Frontal cortex (tissue), 4 donors: Measurements from ENCODE around the gene GOSR1. TPM values are rescaled to one million over a fixed set of nuclear protein-coding genes. Genes with fewer than 3 reads are reported as not detected.
"Not testable (repeated sequence)": the region's sequence is repeated elsewhere in the genome, so short reads cannot be mapped to it uniquely, and the experiment has no call there.

Source experiments
- DNase-seq, 2 donors: peaks; one replicate each; pipeline ENCODE4 v3.0.0; 2012; ENCODE audit warnings: low spot score in 2 of 2
- FAIRE-seq: peaks from 2 replicates; lab custom pipeline; 2012; peaks lifted over from hg19 to GRCh38; lab: Jason Lieb, UNC
- total RNA-seq: library from RNA; depleted of rRNA; stranded (reverse); fragments of >200 nt; gene quantifications from one replicate; pipeline ENCODE4 v1.2.3, GENCODE V29; 2014
- donor health status: control.
- donor health status: control.
- donor health status: control.

GOSR1 gene
- total RNA-seq, 1 donor from 2014 or later: 28.5 TPM

DNA sequence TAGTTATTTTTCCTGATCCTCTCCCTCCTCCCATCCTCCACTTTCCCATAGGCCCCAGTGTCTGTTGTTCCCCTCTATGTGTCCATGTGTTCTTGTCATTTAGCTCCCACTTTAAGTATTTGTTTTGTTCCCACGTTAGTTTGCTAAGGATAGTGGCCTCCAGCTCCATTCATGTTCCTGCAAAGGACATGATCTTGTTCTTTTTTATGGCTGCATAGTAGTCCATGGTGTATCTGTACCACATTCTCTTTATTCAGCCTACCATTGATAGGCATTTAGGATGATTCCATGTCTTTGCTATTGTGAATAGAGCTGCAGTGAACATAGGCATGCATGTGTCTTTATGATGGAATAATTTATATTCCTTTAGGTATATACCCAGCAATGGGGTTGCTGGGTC is 60.5 kb downstream of the GOSR1 start:
- not testable (repeated sequence) for FAIRE-seq, DNase-seq

DNA sequence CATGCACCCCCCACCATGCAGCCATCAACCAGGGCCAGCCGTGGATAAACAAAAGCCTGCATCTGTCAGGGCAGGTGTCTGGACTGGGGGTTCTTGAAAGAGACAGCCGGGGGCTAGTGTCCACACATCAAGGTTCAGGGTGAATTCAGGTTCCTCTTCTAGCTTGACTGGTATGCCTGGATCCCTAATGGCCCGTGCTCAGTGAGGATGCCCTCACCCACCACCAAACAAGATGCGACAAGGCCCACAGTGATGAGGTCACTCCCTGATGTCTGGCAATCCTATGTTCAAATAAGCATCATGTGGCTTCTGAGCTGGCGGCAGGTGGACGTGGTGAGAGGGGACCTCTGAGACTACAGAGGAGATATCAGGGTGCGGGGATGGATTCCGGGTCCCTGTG is 64.6 kb downstream of the GOSR1 start:
- FAIRE-seq (no peak), DNase-seq (no peak)

DNA sequence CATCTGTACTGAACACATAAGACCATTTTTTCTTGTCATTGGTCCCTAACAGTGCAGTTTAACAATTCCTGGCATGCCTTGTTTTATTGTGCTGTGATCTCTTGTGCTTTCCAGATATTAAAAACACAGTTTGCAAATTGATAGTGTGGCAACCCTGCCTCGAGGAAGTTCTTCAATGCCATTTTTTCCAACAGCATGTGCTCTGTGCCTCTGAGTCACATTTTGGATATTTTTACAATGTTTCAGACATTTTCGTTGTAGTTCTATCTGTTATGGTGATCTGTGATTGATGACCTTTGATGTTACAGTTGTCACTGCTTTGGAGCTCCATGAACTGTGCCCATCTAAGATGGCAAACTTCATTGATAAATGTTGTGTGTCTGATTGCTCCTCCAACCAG is 66.2 kb downstream of the GOSR1 start:
- FAIRE-seq: no peak
- no peak for DNase-seq

- no peak for FAIRE-seq
- DNase-seq: no peak
Measured at GRCh38 chr17:30545024-30545423, 67.8 kb downstream of the GOSR1 start.

GRCh38 chr17:30547778-30548573 is 70.8 kb downstream of the GOSR1 start:
- FAIRE-seq (no peak), DNase-seq (no peak)

DNA sequence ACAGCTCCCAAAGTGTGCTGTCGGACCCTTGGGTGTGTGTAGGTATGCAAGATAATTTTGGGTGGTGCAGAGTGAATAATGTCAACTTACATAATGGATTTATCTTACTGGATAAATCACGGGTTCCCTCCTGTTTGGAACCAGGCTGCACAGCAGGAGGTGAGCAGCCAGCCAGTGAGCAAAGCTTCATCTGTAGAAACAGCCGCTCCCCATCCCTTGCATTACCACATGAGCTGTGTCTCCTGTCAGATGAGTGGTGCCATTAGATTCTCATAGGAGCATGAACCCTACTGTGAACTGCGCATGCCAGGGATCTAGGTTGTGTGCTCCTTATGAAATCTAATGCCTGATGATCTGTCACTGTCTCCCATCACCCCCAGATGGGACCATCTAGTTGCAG is 72.0 kb downstream of the GOSR1 start:
- not testable (repeated sequence) for DNase-seq, FAIRE-seq

GRCh38 chr17:30549864-30550511 is 72.8 kb downstream of the GOSR1 start:
- DNase-seq (no peak), FAIRE-seq (no peak)

GRCh38 chr17:30550512-30551273 is 73.5 kb downstream of the GOSR1 start:
- FAIRE-seq: no peak

GRCh38 chr17:30551274-30551995 is 74.2 kb downstream of the GOSR1 start:
- not testable (repeated sequence) for DNase-seq, FAIRE-seq

More at GRCh38 chr17:30550512-30551273, 73.5 kb downstream of the GOSR1 start:
- DNase-seq: no peak

- DNase-seq (no peak), FAIRE-seq (no peak)
Measured at GRCh38 chr17:30551996-30552339, 74.8 kb downstream of the GOSR1 start.

GRCh38 chr17:30552994-30553566 is 75.9 kb downstream of the GOSR1 start:
- no peak for FAIRE-seq
- no peak for DNase-seq

GRCh38 chr17:30553823-30554440 is 76.7 kb downstream of the GOSR1 start:
- DNase-seq: not testable (repeated sequence)

DNA sequence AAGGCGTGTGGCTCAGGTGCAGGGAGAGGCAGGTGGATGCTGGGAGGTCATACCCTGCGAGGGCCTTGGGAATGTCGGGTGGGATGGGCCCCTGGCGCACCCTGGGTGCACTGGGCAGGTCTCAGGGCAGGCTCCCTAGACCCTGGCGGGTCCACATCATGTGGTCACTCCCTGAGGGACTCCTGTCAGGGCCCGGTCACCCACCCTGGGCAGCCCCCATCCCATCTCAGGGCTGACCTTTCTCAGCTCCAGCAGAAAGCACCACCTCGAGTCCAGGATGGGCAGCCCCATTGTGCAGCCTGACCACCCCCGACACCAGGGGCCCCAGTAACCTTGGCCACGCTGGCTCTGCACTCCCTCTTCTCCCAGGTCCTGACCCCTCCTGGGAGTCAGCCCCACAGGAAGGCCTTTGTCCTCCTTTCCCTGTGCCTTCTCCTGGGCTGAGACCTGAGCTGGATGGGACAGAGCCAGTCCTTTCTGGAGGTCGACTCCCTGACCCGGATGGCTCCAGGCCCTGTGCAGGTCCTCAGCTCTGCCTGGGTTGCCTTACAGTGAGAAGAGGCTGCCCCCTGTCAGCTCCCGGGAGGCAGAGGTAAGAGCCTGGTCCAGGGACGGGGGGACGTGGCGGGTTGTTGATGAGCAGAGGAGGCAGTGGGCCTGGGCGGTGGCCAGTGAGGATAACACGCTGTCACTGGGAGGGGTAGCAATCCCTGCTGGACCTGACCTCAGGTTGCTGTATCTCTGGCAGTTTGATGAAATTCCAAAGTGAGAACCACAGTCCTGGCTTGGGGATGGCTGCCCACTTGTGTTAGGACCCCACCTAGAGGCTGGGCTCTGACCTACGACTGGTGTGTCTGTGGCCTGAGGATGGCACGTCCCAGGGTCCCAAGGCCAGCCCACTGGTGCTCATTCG is 77.9 kb downstream of the GOSR1 start:
- FAIRE-seq: no peak
- no peak for DNase-seq

More at GRCh38 chr17:30553823-30554440, 76.7 kb downstream of the GOSR1 start:
- not testable (repeated sequence) for FAIRE-seq

- DNase-seq: no peak
- FAIRE-seq: no peak
Measured at GRCh38 chr17:30555942-30556341, 78.7 kb downstream of the GOSR1 start.

DNA sequence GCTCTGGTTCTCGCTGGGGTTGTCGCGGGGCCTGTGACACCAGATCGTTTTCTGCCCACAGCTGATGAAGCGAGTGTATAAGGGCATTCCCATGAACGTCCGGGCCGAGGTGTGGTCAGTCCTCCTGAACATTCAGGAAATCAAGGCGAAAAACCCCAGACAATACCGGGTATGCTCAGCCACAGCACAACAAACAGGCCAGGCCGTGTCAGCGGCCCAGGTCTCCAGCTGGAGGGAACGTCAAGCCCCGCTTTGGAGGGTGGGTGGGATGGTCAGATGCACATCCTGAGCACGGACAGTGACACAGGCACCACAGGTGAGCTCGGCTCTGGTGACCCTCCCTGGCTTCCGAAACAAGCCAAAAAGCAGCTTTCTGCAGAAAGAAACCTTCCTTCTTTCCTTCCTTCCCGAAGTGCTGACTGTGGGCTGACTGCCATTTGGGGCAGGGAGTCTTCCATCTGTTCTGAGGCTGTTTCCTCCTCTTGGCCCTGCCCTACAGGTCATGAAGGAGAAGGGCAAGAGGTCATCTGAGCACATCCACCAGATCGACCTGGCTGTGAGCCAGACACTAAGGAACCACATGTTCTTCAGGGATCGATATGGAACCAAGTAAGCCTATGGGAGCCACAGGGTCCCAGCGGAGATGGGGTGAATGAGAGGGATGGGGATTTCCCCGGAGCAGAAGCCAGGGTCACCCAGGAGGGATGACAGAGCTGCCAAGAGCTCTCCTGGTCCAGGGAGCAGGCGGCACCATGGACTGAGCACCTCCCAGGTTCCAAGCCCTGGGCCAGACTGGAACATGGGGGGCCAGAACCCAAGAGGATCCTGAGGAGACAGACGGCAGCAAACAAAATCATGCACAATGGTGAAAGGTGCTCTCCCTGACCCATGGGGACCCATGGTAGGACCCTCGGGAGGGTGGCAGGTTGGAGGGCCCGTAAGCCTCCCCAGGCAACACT is 79.4 kb downstream of the GOSR1 start:
- no peak for FAIRE-seq
- DNase-seq: no peak

- no peak for DNase-seq
- FAIRE-seq: no peak
Measured at GRCh38 chr17:30557916-30558685, 80.9 kb downstream of the GOSR1 start.
